B cell (primary cell): ENCODE measurements around the gene KDM6B. TPM values are rescaled to one million over a fixed set of nuclear protein-coding genes. Genes with fewer than 3 reads are reported as not detected.
"Not testable (repeated sequence)": the region's sequence is repeated elsewhere in the genome, so short reads cannot be mapped to it uniquely, and the experiment has no call there.

Experiments used
- ATAC-seq: fragments of 200-7000 bp; cut with Tn5 transposase; one replicate; pipeline ENCODE4 v1.10.0; 2021; ENCODE audit warnings: low read depth, mild to moderate bottlenecking, moderate number of reproducible peaks, moderate library complexity
- CTCF ChIA-PET: fragments of 350-600 bp; sonication (Branson Sonifier 250); formaldehyde crosslinking; loops from one replicate; lab custom pipeline; 2021; ENCODE audit warnings: antibody characterized with exemption, inconsistent platforms; lab: Charles Lee
- POLR2A ChIA-PET: fragments of 350-600 bp; sonication (Branson Sonifier 250); formaldehyde crosslinking; loops from one replicate; lab custom pipeline; 2021; ENCODE audit warnings: antibody characterized with exemption; lab: Charles Lee
- DNase-seq: peaks from one replicate; pipeline ENCODE4 v3.0.0; 2013
- H2AFZ ChIP-seq: 2 replicates; pipeline ENCODE4 v1.6.1; 2012; ENCODE audit warnings: mild to moderate bottlenecking, low read depth, low read length; ENCODE audit not compliant: insufficient read depth, poor library complexity, severe bottlenecking
- H3K27ac ChIP-seq, 2 donors: 1 replicate in 1 of 2; 2 replicates in 1 of 2; pipeline ENCODE4 v1.5.1; 2012 to 2013; ENCODE audit warnings: low read length in 2 of 2, mild to moderate bottlenecking in 2 of 2, moderate library complexity in 1 of 2
- H3K27me3 ChIP-seq, 4 experiments: fragments of 200-600 bp in 1 of 4; sonication (generic) in 1 of 4; replicated peaks in 1 of 4; 1 replicate in 2 of 4; 2 replicates in 2 of 4; pipeline versions ENCODE4 v1.6.1 to v1.7.0; 2013 to 2016; ENCODE audit warnings: low read length in 3 of 4, mild to moderate bottlenecking in 2 of 4, mixed read lengths in 1 of 4, moderate library complexity in 1 of 4; ENCODE audit not compliant: insufficient read depth in 4 of 4, control insufficient read depth in 3 of 4; ENCODE audit errors: control extremely low read depth in 1 of 4
- H3K36me3 ChIP-seq, 2 experiments: replicated peaks in 1 of 2; 1 replicate in 1 of 2; 2 replicates in 1 of 2; pipeline versions ENCODE4 v1.6.1 to v1.7.1; 2013; ENCODE audit warnings: low read length in 1 of 2; ENCODE audit not compliant: insufficient read depth in 2 of 2, control insufficient read depth in 1 of 2; ENCODE audit errors: control extremely low read depth in 1 of 2, extremely low read depth in 1 of 2
- H3K4me1 ChIP-seq, 2 donors: fragments of 200-600 bp in 1 of 2; sonication (generic) in 1 of 2; 1 replicate in 1 of 2; 2 replicates in 1 of 2; pipeline versions ENCODE4 v1.5.1 to v1.6.1; 2013 to 2017; ENCODE audit warnings: low read length in 2 of 2; ENCODE audit not compliant: control insufficient read depth in 2 of 2, insufficient read depth in 2 of 2
- H3K4me2 ChIP-seq: replicated peaks from 2 replicates; pipeline ENCODE3; 2012; ENCODE audit warnings: mild to moderate bottlenecking, low read depth, low read length; ENCODE audit not compliant: poor library complexity, severe bottlenecking
- H3K4me3 ChIP-seq, 5 experiments: fragments of 200-600 bp in 1 of 5; sonication (generic) in 1 of 5; 1 replicate in 3 of 5; 2 replicates in 2 of 5; pipeline versions ENCODE4 v1.5.1 to v1.7.0; 2011 to 2016; ENCODE audit warnings: low read length in 4 of 5, mild to moderate bottlenecking in 4 of 5, low read depth in 2 of 5, control low read depth in 1 of 5, moderate library complexity in 1 of 5; ENCODE audit not compliant: insufficient read depth in 1 of 5; ENCODE audit errors: control extremely low read depth in 1 of 5, extremely low read depth in 1 of 5
- H3K79me2 ChIP-seq: fragments of 200-600 bp; sonication (generic); one replicate; pipeline ENCODE4 v1.6.0; 2016; ENCODE audit warnings: low read length; ENCODE audit not compliant: control insufficient read depth, insufficient read depth
- H3K9ac ChIP-seq: fragments of 200-600 bp; sonication (generic); 2 replicates; pipeline ENCODE4 v1.6.1; 2017; ENCODE audit warnings: mild to moderate bottlenecking, low read length, moderate library complexity
- H3K9me3 ChIP-seq, 3 donors: one replicate each; pipeline versions ENCODE4 v1.6.1 to v1.7.1; 2013; ENCODE audit warnings: low read length in 2 of 3; ENCODE audit not compliant: control insufficient read depth in 2 of 3, insufficient read depth in 1 of 3; ENCODE audit errors: control extremely low read depth in 1 of 3
- H4K20me1 ChIP-seq: 2 replicates; pipeline ENCODE4 v1.6.0; 2012; ENCODE audit warnings: mild to moderate bottlenecking, low read length; ENCODE audit not compliant: insufficient read depth, control insufficient read depth, poor library complexity, severe bottlenecking
- H3K27ac Mint-ChIP-seq: one replicate; pipeline ENCODE4 v1.8.0; 2021; ENCODE audit warnings: mixed read lengths
- H3K27me3 Mint-ChIP-seq: one replicate; pipeline ENCODE4 v1.8.0; 2021; ENCODE audit warnings: mixed read lengths
- H3K4me1 Mint-ChIP-seq: one replicate; pipeline ENCODE4 v1.8.0; 2021; ENCODE audit warnings: mixed read lengths
- H3K4me3 Mint-ChIP-seq: one replicate; pipeline ENCODE4 v1.8.0; 2021; ENCODE audit warnings: mixed read lengths
- H3K9me3 Mint-ChIP-seq: one replicate; pipeline ENCODE4 v1.8.0; 2022; ENCODE audit warnings: mixed read lengths; ENCODE audit not compliant: insufficient read depth
- CTCF ChIP-seq: fragments of 200-600 bp; IDR thresholded peaks from one replicate; pipeline ENCODE4 v1.8.0; 2022; ENCODE audit warnings: antibody characterized with exemption, mild to moderate bottlenecking
- EZH2 ChIP-seq: IDR thresholded peaks from 2 replicates; pipeline ENCODE4 v1.6.1; 2012; ENCODE audit warnings: borderline replicate concordance, low read depth, mild to moderate bottlenecking, moderate library complexity, low read length; ENCODE audit not compliant: insufficient read depth, poor library complexity, severe bottlenecking
- WGBS: methylation state at CpG from one replicate; pipeline ENCODE4 v1.1.5; 2013; ENCODE audit warnings: missing lambda C conversion rate; ENCODE audit not compliant: insufficient coverage; 5-methylcytosine and 5-hydroxymethylcytosine counted together
- intact Hi-C: fragments of 100-400 bp; cut with micrococcal nuclease; formaldehyde crosslinking; loops from one replicate; pipeline ENCODE4 v1.10.0; 2022
- polyA plus RNA-seq: library from polyadenylated mRNA; depleted of rRNA; stranded (reverse); fragments of >200 nt; gene quantifications from 2 replicates; pipeline ENCODE4 v1.2.3, GENCODE V29; 2012
- total RNA-seq, 2 donors: library from RNA; stranded (reverse); fragments of 120-200 nt in 1 of 2; gene quantifications; 1 replicate in 1 of 2; 2 replicates in 1 of 2; pipeline versions ENCODE4 v1.2.3 to v1.2.4, GENCODE V29; 2013 to 2022

The KDM6B gene
- total and polyA plus RNA-seq, 2 donors (not counting 1 experiment from before 2014, with no cell fraction given) = 18.6 to 110 TPM

GRCh38 chr17:7807206-7807605 is 26.8 kb upstream of the KDM6B start:
- H3K9ac ChIP-seq = no peak overlapping the region
- Mint-ChIP-seq H3K27me3 (peaks cover 36% of the 10 kb centered on the region), H3K4me1 (no peaks in the 10 kb centered on the region), H3K27ac (no peak overlapping the region), H3K9me3 (no peaks in the 10 kb centered on the region), H3K4me3 (no peak overlapping the region)
- H3K36me3 ChIP-seq = no peaks in the 10 kb centered on the region
- no peak overlapping the region for H2AFZ ChIP-seq
- no peak overlapping the region for H3K4me3 ChIP-seq
- no peaks in the 10 kb centered on the region for H4K20me1 ChIP-seq
- H3K27ac ChIP-seq = no peak overlapping the region
- H3K9me3 ChIP-seq = no peaks in the 10 kb centered on the region
- H3K4me1 ChIP-seq = no peaks in the 10 kb centered on the region
- CTCF ChIA-PET = no interaction called here
- DNase-seq = no peak
- H3K79me2 ChIP-seq = no peaks in the 10 kb centered on the region
- 96% methylated on average over 21 of the region's 21 CpGs for WGBS
- intact Hi-C loops = no loop called here
- POLR2A ChIA-PET = no interaction called here
- TF ChIP-seq EZH2 (no peak), CTCF (no peak)
- H3K4me2 ChIP-seq = no peak overlapping the region
- peaks cover 0 to 5% (median 0%) of the 10 kb centered on the region in 4 experiments for H3K27me3 ChIP-seq
- no peak for ATAC-seq

- H3K4me1 Mint-ChIP-seq = no peaks in the 10 kb centered on the region
- Histone ChIP-seq H3K27ac (no peak overlapping the region), H3K4me3 (no peak overlapping the region), H3K4me1 (no peaks in the 10 kb centered on the region), H3K79me2 (no peaks in the 10 kb centered on the region), H3K9ac (no peak overlapping the region), H3K9me3 (no peaks in the 10 kb centered on the region), H3K27me3 (peaks cover 0 to 5% (median 0%) of the 10 kb centered on the region in 4 experiments), H3K4me2 (no peak overlapping the region), H3K36me3 (no peaks in the 10 kb centered on the region), H2AFZ (no peak overlapping the region), H4K20me1 (no peaks in the 10 kb centered on the region)
- ChIA-PET POLR2A (no interaction called here), CTCF (no interaction called here)
- ATAC-seq (no peak), DNase-seq (no peak)
- WGBS = 71% methylated on average over 6 of the region's 11 CpGs
- intact Hi-C loops = no loop called here
- H3K9me3 Mint-ChIP-seq = no peaks in the 10 kb centered on the region
- no peak for TF ChIP-seq CTCF
- TF ChIP-seq EZH2 = no peak
- H3K27ac Mint-ChIP-seq = no peak overlapping the region
- H3K4me3 Mint-ChIP-seq = no peak overlapping the region
- peaks cover 25% of the 10 kb centered on the region for H3K27me3 Mint-ChIP-seq
Observed at GRCh38 chr17:7809086-7809790, 24.8 kb upstream of the KDM6B start.

GRCh38 chr17:7809791-7810343 is 24.1 kb upstream of the KDM6B start:
- H3K4me1 Mint-ChIP-seq, POLR2A ChIA-PET, intact Hi-C loops, DNase-seq, H3K4me1 ChIP-seq, H3K4me3 ChIP-seq, H2AFZ ChIP-seq, ATAC-seq, H3K9me3 Mint-ChIP-seq, H3K36me3 ChIP-seq, H3K9me3 ChIP-seq, H3K9ac ChIP-seq, H3K27ac Mint-ChIP-seq, H3K79me2 ChIP-seq, CTCF ChIA-PET, H3K4me2 ChIP-seq, H3K4me3 Mint-ChIP-seq, H4K20me1 ChIP-seq, H3K27ac ChIP-seq, H3K27me3 ChIP-seq: not testable (repeated sequence)
- WGBS = 89% methylated on average over 5 of the region's 9 CpGs
- peaks cover 25% of the 10 kb centered on the region for H3K27me3 Mint-ChIP-seq
